ENCODE data around the gene TLK2. TPM values are rescaled to one million over a fixed set of nuclear protein-coding genes. Genes with fewer than 3 reads are reported as not detected.
"Not testable (repeated sequence)": the region's sequence is repeated elsewhere in the genome, so short reads cannot be mapped to it uniquely, and the experiment has no call there.

Gene TLK2
- total RNA-seq, 2 donors from 2014 or later: 45.2 to 71.5 TPM

DNA sequence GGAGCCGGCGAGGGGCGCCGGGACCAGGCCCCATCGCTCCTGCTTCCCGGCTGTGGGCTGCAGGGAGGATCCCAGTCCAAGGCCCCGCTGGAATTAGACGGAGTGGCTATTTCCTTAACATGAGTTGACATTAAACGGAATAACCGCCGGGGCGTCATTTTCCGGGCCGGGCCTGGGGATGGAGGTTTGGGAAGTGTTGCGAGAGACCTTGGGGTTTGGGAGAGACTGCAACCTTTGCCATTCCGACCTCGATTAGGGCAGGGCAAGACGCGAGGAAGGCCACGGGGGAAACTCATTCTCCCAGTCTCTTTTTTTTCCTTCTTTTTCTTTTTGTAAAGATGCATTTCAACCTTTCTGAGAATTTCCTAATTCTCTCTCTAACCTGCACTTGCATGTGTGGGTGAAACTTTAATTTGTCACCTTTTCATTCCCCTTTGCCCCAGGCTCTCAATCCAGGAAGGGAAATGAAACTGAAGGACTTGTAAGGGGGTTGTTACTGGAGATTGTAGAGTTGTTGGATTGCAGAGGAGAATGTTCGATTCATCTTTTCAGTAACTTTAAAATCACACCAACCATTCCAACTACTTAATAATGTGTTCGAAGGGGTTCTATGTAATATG, 1.1 kb downstream of the TLK2 start:
- peak overlapping the region; percentile 88 to 91 for H3K27ac ChIP-seq
- not testable (repeated sequence) for H3K36me3 ChIP-seq; ATAC-seq (ENCODE audit: insufficient number of reproducible peaks, low FRiP score, low read depth); H3K9me3 ChIP-seq; H3K27me3 ChIP-seq (replicated peaks; ENCODE audit: insufficient read depth); DNase-seq (ENCODE audit: low spot score)
- H3K4me3 ChIP-seq: peak overlapping the region; percentile 82
- peaks cover 19 to 45% of the 10 kb centered on the region in 2 donors for H3K4me1 ChIP-seq (ENCODE audit: control insufficient read depth in 1 of 2, low read depth in 2 of 2)

DNA sequence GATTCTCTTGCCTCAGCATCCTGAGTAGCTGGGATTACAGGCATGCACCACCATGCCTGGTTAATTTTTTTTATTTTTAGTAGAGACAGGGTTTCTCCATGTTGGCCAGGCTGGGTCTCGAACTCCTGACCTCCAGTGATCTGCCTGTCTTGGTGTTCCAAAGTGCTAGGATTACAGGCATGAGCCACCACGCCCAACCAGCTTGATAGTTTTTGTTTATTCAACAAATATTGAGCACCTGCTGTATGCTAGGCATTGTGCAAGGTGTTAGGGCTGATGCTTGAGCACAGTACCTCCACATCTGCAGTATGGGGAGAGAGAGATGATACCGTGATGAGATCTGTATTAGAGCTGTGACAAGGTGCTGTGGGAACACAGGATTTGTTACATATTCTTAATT, 3.9 kb downstream of the TLK2 start:
- DNase-seq (ENCODE audit: low spot score); H3K27ac ChIP-seq; H3K36me3 ChIP-seq; H3K9me3 ChIP-seq; ATAC-seq (ENCODE audit: insufficient number of reproducible peaks, low FRiP score, low read depth); H3K4me3 ChIP-seq; H3K27me3 ChIP-seq (replicated peaks; ENCODE audit: insufficient read depth): not testable (repeated sequence)
- H3K4me1 ChIP-seq (ENCODE audit: control insufficient read depth in 1 of 2, low read depth in 2 of 2): peaks cover 15 to 40% of the 10 kb centered on the region in 2 donors

DNA sequence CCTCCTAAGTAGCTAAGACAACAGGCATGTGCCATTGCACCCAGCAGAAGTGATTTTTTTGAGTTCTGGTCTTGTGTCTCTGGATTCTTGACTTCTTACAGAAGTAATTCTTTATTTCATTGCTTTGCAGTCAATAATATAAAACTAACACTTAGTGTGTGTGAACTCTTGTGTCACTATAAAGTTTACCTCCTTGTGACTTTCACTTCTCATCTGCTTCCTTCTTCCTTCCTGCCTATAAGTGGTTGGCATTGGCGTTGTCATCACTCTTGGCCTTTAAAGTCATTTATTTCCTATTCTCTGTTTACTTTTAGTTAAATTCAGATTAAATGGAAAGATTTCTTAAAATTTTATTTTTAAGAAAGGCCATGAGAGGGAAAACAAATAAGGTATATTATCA, 12.4 kb downstream of the TLK2 start:
- H3K36me3 ChIP-seq; DNase-seq (ENCODE audit: low spot score); H3K9me3 ChIP-seq; H3K4me3 ChIP-seq; H3K27ac ChIP-seq; ATAC-seq (ENCODE audit: insufficient number of reproducible peaks, low FRiP score, low read depth); H3K4me1 ChIP-seq (ENCODE audit: control insufficient read depth in 1 of 2, low read depth in 2 of 2); H3K27me3 ChIP-seq (replicated peaks; ENCODE audit: insufficient read depth): not testable (repeated sequence)

DNA sequence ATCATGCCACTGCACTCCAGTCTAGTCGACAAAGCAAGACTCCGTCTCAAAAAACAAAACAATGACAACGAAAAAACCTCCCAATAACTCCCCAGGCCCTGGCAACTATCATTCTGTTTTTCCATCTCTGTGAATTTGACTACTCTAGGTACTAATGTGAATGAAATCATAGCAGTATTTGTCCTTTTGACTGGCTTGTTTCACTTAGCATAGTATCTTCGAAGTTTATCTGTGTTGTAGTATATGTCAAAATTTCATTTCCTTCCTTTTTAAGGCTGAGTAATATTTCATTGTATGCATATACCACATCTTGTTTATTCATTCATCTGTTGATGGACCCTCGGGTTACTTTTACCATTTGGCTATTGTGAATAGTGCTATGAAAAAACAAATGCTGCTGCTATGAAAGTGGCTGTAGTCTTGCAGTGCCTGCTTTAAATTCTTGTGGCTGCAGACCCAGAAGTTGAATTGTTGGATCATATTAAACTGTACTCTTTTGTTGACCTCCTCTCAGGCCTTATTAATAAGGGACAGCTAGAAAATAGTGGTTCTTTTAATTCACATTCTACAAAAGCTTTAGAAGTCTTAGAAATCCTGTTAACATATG, 14.5 kb downstream of the TLK2 start:
- not testable (repeated sequence) for H3K27ac ChIP-seq; H3K27me3 ChIP-seq (replicated peaks; ENCODE audit: insufficient read depth); H3K36me3 ChIP-seq; ATAC-seq (ENCODE audit: insufficient number of reproducible peaks, low FRiP score, low read depth); H3K4me1 ChIP-seq (ENCODE audit: control insufficient read depth in 1 of 2, low read depth in 2 of 2); DNase-seq (ENCODE audit: low spot score); H3K9me3 ChIP-seq; H3K4me3 ChIP-seq

DNA sequence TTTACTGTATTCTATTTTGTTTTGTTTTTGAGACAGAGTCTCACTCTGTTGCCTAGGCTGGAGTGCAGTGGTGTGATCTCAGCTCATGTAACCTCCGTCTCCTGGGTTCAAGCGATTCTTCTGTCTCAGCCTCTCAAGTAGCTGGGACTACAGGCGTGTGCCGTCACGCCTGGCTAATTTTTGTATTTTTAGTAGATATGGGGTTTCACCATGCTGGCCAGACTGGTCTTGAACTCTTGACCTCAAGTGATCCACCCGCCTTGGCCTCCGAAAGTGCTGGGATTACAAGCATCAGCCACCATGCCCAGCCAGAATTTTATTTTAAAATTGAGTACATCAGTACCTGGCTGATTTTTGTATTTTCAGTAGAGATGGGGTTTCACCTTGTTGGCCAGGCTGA, 15.4 kb downstream of the TLK2 start:
- H3K4me1 ChIP-seq (ENCODE audit: control insufficient read depth in 1 of 2, low read depth in 2 of 2); ATAC-seq (ENCODE audit: insufficient number of reproducible peaks, low FRiP score, low read depth); DNase-seq (ENCODE audit: low spot score); H3K9me3 ChIP-seq; H3K27ac ChIP-seq; H3K4me3 ChIP-seq; H3K27me3 ChIP-seq (replicated peaks; ENCODE audit: insufficient read depth); H3K36me3 ChIP-seq: not testable (repeated sequence)

DNA sequence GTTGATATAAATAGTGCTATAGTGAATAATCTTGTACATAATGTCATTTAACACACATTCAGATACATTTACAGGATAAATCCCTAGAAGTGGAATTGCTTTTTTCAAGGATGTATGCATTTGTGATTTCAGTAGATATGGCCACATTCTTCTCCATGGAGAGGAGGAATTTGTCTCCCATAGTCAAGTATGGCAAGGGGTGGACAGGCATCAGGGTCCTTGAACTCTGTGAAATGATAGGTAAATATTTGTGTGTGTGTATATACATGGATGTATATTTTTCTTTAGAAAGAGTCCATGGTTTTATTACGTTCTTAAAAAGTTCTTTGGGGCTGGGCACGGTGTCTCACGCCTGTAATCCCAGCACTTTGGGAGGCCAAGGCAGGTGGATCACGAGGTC, 17.7 kb downstream of the TLK2 start:
- H3K4me1 ChIP-seq (ENCODE audit: control insufficient read depth in 1 of 2, low read depth in 2 of 2); H3K9me3 ChIP-seq; H3K36me3 ChIP-seq; H3K27ac ChIP-seq; ATAC-seq (ENCODE audit: insufficient number of reproducible peaks, low FRiP score, low read depth); H3K4me3 ChIP-seq; DNase-seq (ENCODE audit: low spot score); H3K27me3 ChIP-seq (replicated peaks; ENCODE audit: insufficient read depth): not testable (repeated sequence)

DNA sequence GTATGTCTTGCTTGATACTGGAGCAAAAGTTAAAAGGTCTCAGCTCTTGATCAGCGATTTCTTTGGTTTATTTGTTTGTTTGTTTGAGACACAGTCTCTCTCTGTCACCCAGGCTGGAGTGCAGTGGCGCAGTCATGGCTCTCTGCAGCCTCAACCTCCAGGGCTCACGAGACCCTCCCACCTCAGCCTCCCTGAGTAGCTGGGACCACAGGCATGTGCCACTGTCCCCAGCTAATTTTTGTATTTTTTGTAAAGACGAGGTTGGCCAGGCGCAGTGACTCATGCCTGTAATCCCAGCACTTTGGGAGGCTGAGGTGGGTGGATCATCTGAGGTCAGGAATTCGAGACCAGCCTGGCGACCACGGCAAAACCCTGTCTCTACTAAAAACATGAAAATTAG, 20.2 kb downstream of the TLK2 start:
- H3K36me3 ChIP-seq; H3K4me3 ChIP-seq; H3K9me3 ChIP-seq; H3K27ac ChIP-seq; DNase-seq (ENCODE audit: low spot score); H3K27me3 ChIP-seq (replicated peaks; ENCODE audit: insufficient read depth); H3K4me1 ChIP-seq (ENCODE audit: control insufficient read depth in 1 of 2, low read depth in 2 of 2); ATAC-seq (ENCODE audit: insufficient number of reproducible peaks, low FRiP score, low read depth): not testable (repeated sequence)

DNA sequence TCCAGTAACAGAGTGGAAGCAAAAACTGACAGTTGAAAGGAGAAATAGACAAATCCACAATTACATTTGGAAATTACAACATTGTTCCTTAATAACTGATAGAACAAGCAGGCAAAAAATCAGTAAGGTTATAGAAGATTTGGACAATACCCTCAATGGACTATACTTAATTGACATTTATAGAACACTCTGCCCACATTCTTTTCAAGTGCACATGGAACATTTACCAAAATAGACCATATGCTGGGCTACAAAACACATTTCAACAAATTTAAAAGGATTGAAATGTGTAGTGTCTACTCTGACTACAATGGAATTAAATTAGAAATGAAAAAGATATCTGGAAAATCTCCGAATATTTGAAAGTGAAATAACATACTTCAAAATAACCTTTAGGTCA, 21.8 kb downstream of the TLK2 start:
- not testable (repeated sequence) for ATAC-seq (ENCODE audit: insufficient number of reproducible peaks, low FRiP score, low read depth); DNase-seq (ENCODE audit: low spot score)

DNA sequence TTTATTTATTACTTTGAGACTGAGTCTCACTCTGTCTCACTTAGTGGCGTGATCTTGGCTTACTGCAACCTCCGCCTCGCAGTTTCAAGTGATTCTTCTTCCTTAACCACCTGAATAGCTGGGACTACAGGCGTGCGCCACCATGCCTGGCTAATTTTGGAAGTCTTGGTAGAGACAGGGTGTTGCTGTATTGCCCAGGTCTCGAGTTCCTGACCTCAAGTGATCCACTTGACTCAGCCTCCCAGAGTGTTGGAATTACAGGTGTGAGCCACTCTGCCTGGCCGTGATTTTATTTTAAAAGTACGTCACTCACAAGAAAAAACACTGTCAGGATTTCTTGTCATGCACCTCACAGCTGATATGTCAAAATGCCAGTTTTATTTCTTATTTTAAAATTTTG, 26.2 kb downstream of the TLK2 start:
- ATAC-seq (ENCODE audit: insufficient number of reproducible peaks, low FRiP score, low read depth); DNase-seq (ENCODE audit: low spot score); H3K9me3 ChIP-seq; H3K27me3 ChIP-seq (replicated peaks; ENCODE audit: insufficient read depth); H3K4me3 ChIP-seq; H3K36me3 ChIP-seq; H3K27ac ChIP-seq: not testable (repeated sequence)
- H3K4me1 ChIP-seq (ENCODE audit: control insufficient read depth in 1 of 2, low read depth in 2 of 2): peaks cover 11 to 12% of the 10 kb centered on the region in 2 donors

More for the DNA sequence above, 21.8 kb downstream of the TLK2 start:
- not testable (repeated sequence) for H3K4me1 ChIP-seq (ENCODE audit: control insufficient read depth in 1 of 2, low read depth in 2 of 2); H3K27me3 ChIP-seq (replicated peaks; ENCODE audit: insufficient read depth); H3K36me3 ChIP-seq; H3K9me3 ChIP-seq; H3K27ac ChIP-seq; H3K4me3 ChIP-seq

DNA sequence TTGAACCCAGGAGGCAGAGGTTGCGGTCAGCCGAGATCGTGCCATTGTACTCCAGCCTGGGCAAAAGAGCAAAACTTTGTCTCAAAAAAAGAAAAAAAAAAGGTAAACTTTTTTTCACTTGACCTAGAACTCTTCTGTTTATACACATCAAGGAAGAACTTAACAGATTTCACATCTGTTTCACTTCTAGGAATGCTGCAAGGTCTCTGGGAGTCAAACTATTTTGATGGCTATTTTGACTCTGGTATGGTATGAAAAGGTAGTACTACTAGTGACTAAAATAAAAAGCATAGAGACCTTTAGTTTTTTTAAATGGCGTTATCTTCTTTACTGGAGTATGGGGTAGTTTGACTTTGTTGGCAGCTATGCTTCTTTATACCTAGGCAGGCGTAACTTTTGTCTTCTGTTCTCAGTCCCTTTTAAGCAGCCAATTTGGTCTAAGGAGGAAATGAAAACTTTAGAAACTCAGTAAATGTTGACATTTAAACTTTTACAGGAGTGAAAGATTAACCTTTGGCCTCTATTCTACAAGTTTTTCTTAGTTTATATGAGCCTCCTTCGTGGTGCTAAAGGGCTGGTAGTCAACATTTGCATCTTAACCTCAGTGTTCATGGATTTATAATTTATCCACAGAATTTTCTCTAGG, 28.7 kb downstream of the TLK2 start:
- not testable (repeated sequence) for DNase-seq (ENCODE audit: low spot score); H3K9me3 ChIP-seq; ATAC-seq (ENCODE audit: insufficient number of reproducible peaks, low FRiP score, low read depth); H3K4me3 ChIP-seq; H3K27me3 ChIP-seq (replicated peaks; ENCODE audit: insufficient read depth); H3K36me3 ChIP-seq; H3K27ac ChIP-seq
- peaks cover 11 to 12% of the 10 kb centered on the region in 2 donors for H3K4me1 ChIP-seq (ENCODE audit: control insufficient read depth in 1 of 2, low read depth in 2 of 2)

DNA sequence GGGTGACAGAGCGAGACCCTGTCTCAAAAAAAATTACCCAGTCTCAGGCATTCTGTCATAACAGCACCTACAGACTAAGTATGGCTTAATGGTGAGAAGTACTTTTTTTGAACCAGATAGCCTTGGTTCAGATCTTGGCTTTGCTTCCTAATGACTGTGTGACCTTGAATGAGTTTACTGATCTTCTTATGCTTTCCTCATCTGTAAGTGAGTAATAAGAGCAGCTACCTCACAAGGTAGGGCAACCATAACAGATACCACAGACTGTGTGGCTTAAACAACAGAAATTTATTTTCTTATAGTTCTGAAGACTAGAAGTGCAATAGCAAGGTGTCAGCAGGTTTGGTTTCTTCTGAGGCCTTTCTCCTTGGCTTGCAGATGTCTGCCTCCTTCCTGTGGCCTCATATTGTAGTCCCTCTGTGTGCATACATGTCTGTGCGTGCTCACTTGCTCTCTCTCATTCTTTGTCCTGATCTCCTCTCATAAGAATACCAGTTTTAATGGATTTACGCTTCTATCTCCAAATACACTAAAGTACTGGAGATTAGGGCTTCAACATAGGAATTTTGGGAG, 31.7 kb downstream of the TLK2 start:
- ATAC-seq (ENCODE audit: insufficient number of reproducible peaks, low FRiP score, low read depth); H3K36me3 ChIP-seq; H3K4me3 ChIP-seq; DNase-seq (ENCODE audit: low spot score); H3K9me3 ChIP-seq; H3K27me3 ChIP-seq (replicated peaks; ENCODE audit: insufficient read depth); H3K27ac ChIP-seq: not testable (repeated sequence)
- H3K4me1 ChIP-seq (ENCODE audit: control insufficient read depth in 1 of 2, low read depth in 2 of 2): peaks cover 11 to 12% of the 10 kb centered on the region in 2 donors

DNA sequence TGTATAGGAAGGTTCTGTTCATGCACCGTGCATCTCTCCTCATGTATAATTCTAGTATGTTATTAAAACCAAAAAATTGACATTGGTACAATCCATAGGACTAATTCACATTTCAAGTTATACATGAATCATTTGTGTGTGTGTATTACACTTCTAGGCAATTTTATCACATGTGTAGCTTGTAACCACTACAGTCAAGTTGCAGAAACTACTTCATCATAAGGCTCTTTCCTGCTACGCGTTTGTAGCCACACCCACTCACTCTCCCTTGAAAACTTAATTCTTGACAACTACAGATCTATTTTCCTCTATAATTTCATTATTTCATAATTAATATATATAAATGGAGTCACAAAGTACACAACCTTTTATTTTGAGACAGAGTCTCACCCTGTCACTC, 32.4 kb downstream of the TLK2 start:
- H3K27me3 ChIP-seq (replicated peaks; ENCODE audit: insufficient read depth); H3K4me3 ChIP-seq; H3K36me3 ChIP-seq; H3K9me3 ChIP-seq; DNase-seq (ENCODE audit: low spot score); ATAC-seq (ENCODE audit: insufficient number of reproducible peaks, low FRiP score, low read depth); H3K27ac ChIP-seq: not testable (repeated sequence)
- H3K4me1 ChIP-seq (ENCODE audit: control insufficient read depth in 1 of 2, low read depth in 2 of 2): peaks cover 11% of the 10 kb centered on the region in 2 donors
